Panc1 (cell line): ENCODE data around the gene UNC5B. TPM values are rescaled to one million over a fixed set of nuclear protein-coding genes. Genes with fewer than 3 reads are reported as not detected.

ENCODE experiments used
- ATAC-seq: fragments of 200-7000 bp; cut with Tn5 transposase; 2 replicates; pipeline ENCODE4 v1.9.1; 2020; ENCODE audit warnings: mild to moderate bottlenecking, moderate library complexity
- BruUV-seq: library from RNA; stranded (reverse); fragments of 400-500 nt; replicated peaks from 2 replicates; lab custom pipeline; 2021; lab: Mats Ljungman, UMichigan
- CTCF ChIA-PET: fragments of 300-600 bp; sonication (Branson Sonifier 250); formaldehyde crosslinking; loops from one replicate; lab custom pipeline; 2022; ENCODE audit warnings: antibody characterized with exemption; lab: Charles Lee
- POLR2A ChIA-PET: fragments of 300-600 bp; sonication (Branson Sonifier 250); formaldehyde crosslinking; loops from one replicate; lab custom pipeline; 2022; ENCODE audit warnings: antibody characterized with exemption; lab: Charles Lee
- DNase-seq: peaks from one replicate; pipeline ENCODE4 v3.0.0-alpha.2; 2010; ENCODE audit warnings: low read depth, low spot score
- H3K27ac ChIP-seq: 2 replicates; pipeline ENCODE4 v1.5.1; 2011; ENCODE audit warnings: mild to moderate bottlenecking, low read length, inconsistent platforms
- H3K27me3 ChIP-seq: fragments of 200-500 bp; sonication (Bioruptor generic); 2 replicates; pipeline ENCODE4 v1.6.0; 2014; ENCODE audit warnings: low read length, inconsistent platforms; ENCODE audit not compliant: control insufficient read depth, insufficient read depth
- H3K36me3 ChIP-seq: fragments of 200-500 bp; sonication (Bioruptor generic); 2 replicates; pipeline ENCODE4 v1.5.1; 2014; ENCODE audit warnings: inconsistent platforms, mild to moderate bottlenecking, low read length, moderate library complexity; ENCODE audit not compliant: control insufficient read depth, insufficient read depth
- H3K4me1 ChIP-seq: 2 replicates; pipeline ENCODE4 v1.5.1; 2011; ENCODE audit warnings: inconsistent platforms, mild to moderate bottlenecking, low read length, moderate library complexity; ENCODE audit not compliant: control insufficient read depth, insufficient read depth
- H3K4me3 ChIP-seq, 2 experiments: 2 replicates each; pipeline ENCODE4 v1.5.1; 2011 to 2012; ENCODE audit warnings: low read depth in 2 of 2, low read length in 2 of 2, mild to moderate bottlenecking in 2 of 2, inconsistent platforms in 1 of 2, moderate library complexity in 1 of 2
- H3K9me3 ChIP-seq: fragments of 200-500 bp; sonication (Bioruptor generic); 2 replicates; pipeline ENCODE4 v1.5.1; 2014; ENCODE audit warnings: low read depth, mild to moderate bottlenecking, inconsistent platforms, low read length, moderate library complexity; ENCODE audit not compliant: control insufficient read depth, insufficient read depth
- POLR2AphosphoS5 ChIP-seq: IDR thresholded peaks from 2 replicates; pipeline ENCODE4 v1.6.1; 2012; ENCODE audit warnings: mild to moderate bottlenecking, low read depth, low read length, moderate library complexity
- SIN3A ChIP-seq: IDR thresholded peaks from 2 replicates; pipeline ENCODE4 v1.6.1; 2012; ENCODE audit warnings: low read depth, mild to moderate bottlenecking, low read length, moderate library complexity, borderline replicate concordance; ENCODE audit not compliant: insufficient read depth
- TCF7L2 ChIP-seq: IDR thresholded peaks from 2 replicates; pipeline ENCODE4 v1.6.1; 2011; ENCODE audit warnings: mild to moderate bottlenecking, low read depth, low read length, inconsistent platforms
- in situ Hi-C: cut with HindIII; loops from 2 replicates; pipeline ENCODE4 v1.10.0; 2016; ENCODE audit warnings: low sequenced_read_pairs, low pct_unique_long_range_greater_than_20kb
- intact Hi-C: fragments of 100-400 bp; cut with micrococcal nuclease; formaldehyde crosslinking; loops from one replicate; pipeline ENCODE4 v1.10.0; 2022; ENCODE audit not compliant: unreplicated experiment
- total RNA-seq: library from RNA; stranded (reverse); gene quantifications from one replicate; pipeline ENCODE4 v1.2.1, GENCODE V29; 2021; ENCODE audit not compliant: unreplicated experiment
- TF ChIP-seq, protein P1 (sequence below): fragments of 450-650 bp; IDR thresholded peaks from 2 replicates; pipeline ENCODE4 v1.5.1; 2017; ENCODE audit warnings: mild to moderate bottlenecking
- TF ChIP-seq, protein P2 (sequence below), 2 experiments: IDR thresholded peaks; 2 replicates each; pipeline ENCODE4 v1.6.1; 2011 to 2012; ENCODE audit warnings: low read depth in 2 of 2, control low read depth in 1 of 2, low read length in 1 of 2, mild to moderate bottlenecking in 1 of 2, moderate library complexity in 1 of 2; ENCODE audit not compliant: insufficient read depth in 1 of 2

UNC5B gene
- total RNA-seq, 1 experiment from 2014 or later: 1.1 TPM

DNA sequence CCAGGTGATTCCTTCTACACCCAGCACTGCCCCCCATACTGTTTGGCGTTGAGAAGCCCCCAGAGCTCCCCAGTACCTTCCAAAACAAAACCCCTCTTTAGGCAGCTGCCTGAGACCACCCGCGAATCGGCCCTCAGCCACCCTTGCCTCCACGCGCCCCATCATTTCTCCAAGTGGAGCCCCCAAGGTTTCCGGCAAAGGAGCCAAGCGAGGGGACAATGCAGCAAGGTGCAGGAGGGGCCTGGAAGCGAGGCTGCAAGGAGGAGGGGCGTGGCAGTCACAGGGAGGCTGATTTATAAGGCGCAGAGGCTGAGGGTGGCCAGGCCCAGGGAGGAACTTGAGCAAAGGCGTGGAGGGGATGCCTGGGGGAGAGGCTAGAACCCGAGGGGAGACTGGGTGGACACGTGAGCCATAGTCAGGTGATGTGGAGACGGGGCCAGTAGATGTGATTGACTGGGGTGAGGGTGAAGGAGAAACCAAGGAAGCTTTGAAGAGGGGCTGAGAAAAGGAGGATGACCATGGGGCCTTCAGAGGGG, 122.9 kb downstream of the UNC5B start:
- no peak for ATAC-seq
- no peak for DNase-seq
- CTCF ChIA-PET: no interaction called here
- intact Hi-C loops (no loop called here), in situ Hi-C loops (no loop called here)
- POLR2A ChIA-PET: no interaction called here
- Histone ChIP-seq H3K27me3 (no peaks in the 10 kb centered on the region), H3K27ac (no peak overlapping the region), H3K9me3 (no peaks in the 10 kb centered on the region), H3K4me3 (no peak overlapping the region), H3K4me1 (peaks cover 23% of the 10 kb centered on the region), H3K36me3 (no peaks in the 10 kb centered on the region)
- TF ChIP-seq, protein P1, sequence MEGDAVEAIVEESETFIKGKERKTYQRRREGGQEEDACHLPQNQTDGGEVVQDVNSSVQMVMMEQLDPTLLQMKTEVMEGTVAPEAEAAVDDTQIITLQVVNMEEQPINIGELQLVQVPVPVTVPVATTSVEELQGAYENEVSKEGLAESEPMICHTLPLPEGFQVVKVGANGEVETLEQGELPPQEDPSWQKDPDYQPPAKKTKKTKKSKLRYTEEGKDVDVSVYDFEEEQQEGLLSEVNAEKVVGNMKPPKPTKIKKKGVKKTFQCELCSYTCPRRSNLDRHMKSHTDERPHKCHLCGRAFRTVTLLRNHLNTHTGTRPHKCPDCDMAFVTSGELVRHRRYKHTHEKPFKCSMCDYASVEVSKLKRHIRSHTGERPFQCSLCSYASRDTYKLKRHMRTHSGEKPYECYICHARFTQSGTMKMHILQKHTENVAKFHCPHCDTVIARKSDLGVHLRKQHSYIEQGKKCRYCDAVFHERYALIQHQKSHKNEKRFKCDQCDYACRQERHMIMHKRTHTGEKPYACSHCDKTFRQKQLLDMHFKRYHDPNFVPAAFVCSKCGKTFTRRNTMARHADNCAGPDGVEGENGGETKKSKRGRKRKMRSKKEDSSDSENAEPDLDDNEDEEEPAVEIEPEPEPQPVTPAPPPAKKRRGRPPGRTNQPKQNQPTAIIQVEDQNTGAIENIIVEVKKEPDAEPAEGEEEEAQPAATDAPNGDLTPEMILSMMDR: no peak
- TF ChIP-seq SIN3A (no peak), POLR2AphosphoS5 (no peak), TCF7L2 (no peak)
- TF ChIP-seq, protein P2, sequence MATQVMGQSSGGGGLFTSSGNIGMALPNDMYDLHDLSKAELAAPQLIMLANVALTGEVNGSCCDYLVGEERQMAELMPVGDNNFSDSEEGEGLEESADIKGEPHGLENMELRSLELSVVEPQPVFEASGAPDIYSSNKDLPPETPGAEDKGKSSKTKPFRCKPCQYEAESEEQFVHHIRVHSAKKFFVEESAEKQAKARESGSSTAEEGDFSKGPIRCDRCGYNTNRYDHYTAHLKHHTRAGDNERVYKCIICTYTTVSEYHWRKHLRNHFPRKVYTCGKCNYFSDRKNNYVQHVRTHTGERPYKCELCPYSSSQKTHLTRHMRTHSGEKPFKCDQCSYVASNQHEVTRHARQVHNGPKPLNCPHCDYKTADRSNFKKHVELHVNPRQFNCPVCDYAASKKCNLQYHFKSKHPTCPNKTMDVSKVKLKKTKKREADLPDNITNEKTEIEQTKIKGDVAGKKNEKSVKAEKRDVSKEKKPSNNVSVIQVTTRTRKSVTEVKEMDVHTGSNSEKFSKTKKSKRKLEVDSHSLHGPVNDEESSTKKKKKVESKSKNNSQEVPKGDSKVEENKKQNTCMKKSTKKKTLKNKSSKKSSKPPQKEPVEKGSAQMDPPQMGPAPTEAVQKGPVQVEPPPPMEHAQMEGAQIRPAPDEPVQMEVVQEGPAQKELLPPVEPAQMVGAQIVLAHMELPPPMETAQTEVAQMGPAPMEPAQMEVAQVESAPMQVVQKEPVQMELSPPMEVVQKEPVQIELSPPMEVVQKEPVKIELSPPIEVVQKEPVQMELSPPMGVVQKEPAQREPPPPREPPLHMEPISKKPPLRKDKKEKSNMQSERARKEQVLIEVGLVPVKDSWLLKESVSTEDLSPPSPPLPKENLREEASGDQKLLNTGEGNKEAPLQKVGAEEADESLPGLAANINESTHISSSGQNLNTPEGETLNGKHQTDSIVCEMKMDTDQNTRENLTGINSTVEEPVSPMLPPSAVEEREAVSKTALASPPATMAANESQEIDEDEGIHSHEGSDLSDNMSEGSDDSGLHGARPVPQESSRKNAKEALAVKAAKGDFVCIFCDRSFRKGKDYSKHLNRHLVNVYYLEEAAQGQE (IDR thresholded peaks at IDR 0.05; ENCODE audit: insufficient read depth in 1 of 2, low read depth in 2 of 2, low read length in 1 of 2): no peak
- no TSS peak for BruUV-seq

DNA sequence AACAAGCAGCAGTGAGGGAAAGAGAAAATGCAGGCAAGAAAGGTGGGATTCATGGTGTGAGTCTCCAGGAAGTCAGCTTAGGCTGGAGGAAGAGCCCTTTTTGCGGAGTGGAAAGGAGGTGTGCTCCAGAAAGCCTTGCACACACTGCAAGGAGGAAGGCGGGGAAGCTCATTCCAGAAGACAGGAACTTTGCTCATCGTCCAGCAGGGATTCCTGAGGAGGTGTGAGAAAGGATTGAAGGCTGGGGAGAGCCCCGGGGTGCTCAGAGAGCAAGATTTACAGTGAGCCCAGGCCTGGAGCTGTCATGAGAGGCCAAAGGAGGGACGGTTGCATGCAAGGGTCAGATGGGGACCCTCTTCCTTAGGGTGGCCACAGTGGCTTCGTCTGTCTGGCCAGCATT, 124.3 kb downstream of the UNC5B start:
- in situ Hi-C loops (no loop called here), intact Hi-C loops (no loop called here)
- H3K27ac ChIP-seq: no peak overlapping the region
- no peaks in the 10 kb centered on the region for H3K36me3 ChIP-seq
- no peaks in the 10 kb centered on the region for H3K27me3 ChIP-seq
- ATAC-seq (no peak), DNase-seq (no peak)
- TF ChIP-seq, protein P2 (IDR thresholded peaks at IDR 0.05; ENCODE audit: insufficient read depth in 1 of 2, low read depth in 2 of 2, low read length in 1 of 2): no peak
- ChIA-PET POLR2A (interaction anchor here (0.5 kb wide), 1 partner anchor 207 kb away, joined by 5 read pairs; no protein-coding TSS in a partner anchor), CTCF (no interaction called here)
- peaks cover 27% of the 10 kb centered on the region for H3K4me1 ChIP-seq
- no peak overlapping the region for H3K4me3 ChIP-seq
- H3K9me3 ChIP-seq: no peaks in the 10 kb centered on the region
- no TSS peak for BruUV-seq
